GM18858 (cell line): ENCODE measurements around the gene DDO.
"Not testable (repeated sequence)": the region's sequence is repeated elsewhere in the genome, so short reads cannot be mapped to it uniquely, and the experiment has no call there.

ENCODE experiments used
- ATAC-seq: cut with Tn5 transposase; IDR thresholded peaks from one replicate; pipeline ENCODE4 v1.9.1; 2021; ENCODE audit not compliant: unreplicated experiment

Gene DDO

DNA sequence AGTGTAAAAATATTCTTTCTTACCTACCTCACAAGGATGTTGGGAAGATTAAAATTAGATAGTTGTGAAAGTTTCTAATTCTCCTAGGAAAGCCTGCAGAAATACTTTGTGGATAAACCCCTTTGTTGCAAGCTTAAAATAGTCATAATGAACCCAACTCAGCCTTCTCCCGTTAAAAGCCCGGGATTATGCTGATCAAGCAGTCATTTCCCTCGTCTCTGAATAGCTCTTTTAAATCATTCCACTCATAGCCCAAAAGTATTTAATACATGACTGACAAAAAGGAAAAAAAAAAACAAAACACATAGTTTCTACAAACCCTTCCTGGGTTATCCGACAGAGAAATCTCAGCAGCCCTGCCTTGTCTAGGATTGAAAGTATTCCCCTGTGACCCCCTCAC is 46.3 kb downstream of the DDO start:
- ATAC-seq, result no peak

DNA sequence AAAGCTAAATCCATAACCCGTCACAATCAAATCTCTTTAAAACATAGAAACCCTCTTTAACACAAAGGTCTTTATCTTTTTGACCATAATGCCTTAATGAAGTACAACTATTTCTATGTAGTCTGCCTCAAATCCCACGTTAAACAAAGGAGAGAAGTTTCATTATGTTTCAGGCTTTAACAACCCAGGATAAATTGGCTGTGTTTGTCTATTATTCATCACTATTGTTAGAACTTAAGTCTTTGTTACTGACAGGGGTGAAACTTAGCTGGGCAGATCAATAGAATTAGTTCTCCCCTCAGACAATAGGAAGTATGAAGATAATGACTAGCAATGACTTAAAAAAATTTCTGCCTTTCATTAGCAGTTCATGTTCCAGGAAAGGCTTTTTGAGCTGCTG is 47.1 kb downstream of the DDO start:
- no peak for ATAC-seq

DNA sequence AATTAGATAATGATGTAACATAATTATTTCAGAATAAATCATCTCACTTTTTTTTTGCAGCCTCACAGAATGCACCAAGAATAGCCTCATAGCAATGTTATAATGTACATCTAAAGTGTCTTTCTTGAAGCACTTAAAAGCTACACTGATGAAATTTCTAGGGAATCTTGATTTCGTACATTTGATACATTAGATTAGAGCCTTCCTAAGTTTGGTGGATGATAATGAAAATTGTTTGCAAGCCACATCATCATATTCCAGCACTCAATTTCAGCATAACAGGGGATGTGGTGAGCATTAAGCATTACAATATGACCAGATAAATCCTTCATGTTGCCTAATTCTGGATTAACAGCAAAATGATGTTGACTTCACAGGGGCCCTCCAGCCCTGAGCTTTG is 47.5 kb downstream of the DDO start:
- no peak for ATAC-seq

DNA sequence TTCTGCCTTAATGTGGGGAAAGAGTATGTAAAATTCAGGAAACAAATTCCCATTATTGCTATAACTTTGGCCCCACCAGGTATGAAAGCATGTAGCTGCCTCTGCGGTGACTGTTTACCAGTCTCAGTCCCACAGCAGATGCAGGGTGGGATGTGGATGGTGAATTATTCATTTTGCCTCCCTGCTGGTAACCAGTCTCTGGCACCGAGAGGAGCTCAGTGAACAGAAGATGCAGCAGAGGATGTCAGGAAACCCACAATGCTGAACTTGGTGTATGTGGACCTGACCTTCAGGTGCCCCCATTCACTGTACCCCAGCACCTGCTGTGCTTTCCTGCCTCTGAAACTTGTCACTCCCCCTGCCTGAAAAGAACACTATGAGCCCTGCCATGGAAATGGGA is 48.4 kb downstream of the DDO start:
- ATAC-seq, result no peak

DNA sequence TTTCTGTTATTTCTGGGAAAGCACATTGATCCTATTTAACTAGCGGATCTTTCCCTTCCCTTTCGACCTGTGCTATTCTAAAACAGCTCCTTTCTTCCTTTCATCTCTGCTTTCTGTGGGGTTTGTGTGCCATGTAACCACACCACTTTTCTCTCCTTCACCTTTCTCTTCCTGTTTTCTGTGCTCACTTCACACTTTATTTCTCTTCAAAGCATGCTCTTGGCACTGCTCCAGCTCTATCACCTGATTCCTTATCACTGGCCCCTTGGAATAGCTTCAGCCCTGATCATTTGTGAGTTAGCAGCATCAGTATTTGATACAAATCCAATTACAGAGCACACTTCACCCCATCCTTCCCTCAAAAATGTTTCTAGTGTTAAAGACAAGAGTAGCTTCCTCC is 49.1 kb downstream of the DDO start:
- no peak for ATAC-seq

DNA sequence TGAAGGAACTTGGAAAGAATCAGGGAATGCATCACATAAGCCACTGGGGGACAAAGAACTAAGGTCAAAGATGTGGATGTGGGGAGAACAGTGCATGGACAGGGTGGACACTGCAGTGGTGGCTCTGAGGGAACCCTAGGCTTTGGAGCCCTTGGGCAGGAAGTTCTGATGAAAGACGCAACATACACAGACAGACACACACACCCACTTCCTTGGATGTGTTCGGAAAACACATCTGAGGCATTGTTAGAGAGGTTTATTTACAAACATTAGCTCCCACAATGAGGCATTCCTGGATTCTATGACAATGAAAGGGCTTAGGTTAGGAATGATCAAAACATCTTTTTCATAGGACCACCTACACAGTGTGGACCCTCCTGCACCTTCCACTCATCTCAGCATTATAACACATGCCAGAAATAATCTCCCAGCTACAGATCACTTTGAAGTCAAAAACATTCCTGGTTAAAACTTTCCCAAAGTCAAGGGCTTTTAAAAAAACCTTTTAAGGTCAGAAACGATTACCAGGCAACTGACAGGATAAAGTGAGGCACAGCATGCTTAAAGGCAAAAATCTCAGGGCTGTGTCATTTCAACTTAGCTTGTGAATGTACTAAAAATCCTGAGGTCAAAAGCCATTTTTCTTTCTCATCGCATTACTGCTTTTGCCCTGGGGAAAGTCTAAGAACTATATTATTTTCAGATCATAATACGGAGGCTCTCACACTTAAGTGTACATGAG is 50.8 kb downstream of the DDO start:
- no peak for ATAC-seq

DNA sequence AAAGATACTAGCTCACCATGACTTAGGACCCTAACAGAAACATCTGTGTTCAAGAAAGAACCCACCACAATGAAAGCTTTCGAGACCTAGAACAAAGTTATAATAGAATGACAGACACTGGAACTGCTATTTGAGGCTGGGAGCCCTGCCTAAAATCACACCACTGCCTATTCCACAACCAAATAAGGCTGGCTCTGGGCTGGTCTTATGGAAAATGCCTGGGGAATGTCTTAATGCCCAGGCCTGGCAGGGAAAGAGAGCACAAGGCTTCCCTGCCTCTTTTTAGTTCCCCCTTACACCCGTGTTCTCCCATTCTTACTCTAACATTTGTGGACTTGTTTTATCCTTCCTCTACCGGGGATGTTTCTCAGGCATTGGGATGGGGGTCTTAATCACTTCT is 51.6 kb downstream of the DDO start:
- ATAC-seq, result no peak

DNA sequence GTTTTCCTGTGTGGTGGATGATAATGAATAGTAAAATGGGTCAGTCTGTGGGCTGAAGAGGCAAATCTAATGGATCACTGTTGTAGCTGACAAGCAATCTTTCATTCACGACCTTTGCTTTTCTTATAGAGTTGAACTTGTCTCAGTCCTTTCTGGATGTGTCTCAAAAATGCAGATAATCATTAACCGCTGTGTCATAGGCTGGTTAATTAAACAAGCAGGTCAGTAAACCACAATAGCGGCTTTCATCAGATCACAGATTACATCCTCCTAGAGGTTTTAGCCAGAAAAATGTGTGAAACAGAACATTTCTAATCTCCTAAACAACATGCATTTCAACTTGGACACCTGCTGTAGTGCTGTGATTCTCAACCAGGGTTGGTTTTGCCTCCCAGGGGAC is 54.7 kb downstream of the DDO start:
- ATAC-seq, result no peak

DNA sequence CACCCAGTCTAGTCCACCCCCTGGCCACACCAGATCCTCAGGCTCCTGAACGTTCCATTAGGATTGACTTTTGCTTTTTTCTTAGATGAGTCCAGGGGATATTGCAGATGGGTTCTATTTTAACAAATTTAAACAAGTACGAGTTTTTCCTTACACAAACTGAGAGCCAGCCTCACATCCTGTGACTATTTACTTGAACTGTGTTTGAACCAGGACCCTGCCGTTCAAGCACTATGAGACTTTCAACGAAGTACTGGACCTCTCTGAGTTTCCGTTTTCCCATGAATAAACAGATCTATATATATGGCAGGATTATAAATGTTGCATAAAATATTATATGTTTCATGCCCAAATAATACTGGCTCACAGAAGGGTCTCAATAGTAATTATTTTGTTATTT is 55.8 kb downstream of the DDO start:
- no peak for ATAC-seq

DNA sequence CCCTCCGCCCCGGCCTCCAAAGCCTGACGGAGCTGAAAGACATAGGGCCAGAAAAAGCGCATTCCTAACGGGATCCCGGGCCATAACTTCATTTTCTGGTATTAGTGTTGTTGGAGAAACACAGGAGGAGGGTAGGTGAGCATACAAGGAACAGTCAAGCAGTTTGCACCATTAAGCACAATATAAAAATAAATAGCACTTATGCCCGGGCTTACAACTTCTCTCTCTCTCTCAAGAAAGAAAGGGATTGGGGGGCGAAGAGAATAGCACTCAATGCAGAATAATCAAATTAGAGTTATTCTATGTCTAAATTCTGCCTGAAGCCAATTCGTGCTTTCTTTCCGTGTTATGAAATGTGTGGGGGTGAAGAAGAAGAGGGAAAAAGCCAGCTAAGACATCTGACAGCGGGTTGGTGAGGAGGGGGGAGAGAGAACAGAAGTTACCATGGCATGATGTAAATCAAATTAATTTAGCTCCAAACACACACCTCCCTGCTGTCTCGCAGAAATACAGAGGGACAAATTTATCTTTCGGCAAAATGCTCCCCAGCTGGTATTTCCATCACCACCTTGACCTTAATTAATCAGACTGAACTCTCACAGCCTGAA is 56.7 kb downstream of the DDO start:
- ATAC-seq, result no peak

DNA sequence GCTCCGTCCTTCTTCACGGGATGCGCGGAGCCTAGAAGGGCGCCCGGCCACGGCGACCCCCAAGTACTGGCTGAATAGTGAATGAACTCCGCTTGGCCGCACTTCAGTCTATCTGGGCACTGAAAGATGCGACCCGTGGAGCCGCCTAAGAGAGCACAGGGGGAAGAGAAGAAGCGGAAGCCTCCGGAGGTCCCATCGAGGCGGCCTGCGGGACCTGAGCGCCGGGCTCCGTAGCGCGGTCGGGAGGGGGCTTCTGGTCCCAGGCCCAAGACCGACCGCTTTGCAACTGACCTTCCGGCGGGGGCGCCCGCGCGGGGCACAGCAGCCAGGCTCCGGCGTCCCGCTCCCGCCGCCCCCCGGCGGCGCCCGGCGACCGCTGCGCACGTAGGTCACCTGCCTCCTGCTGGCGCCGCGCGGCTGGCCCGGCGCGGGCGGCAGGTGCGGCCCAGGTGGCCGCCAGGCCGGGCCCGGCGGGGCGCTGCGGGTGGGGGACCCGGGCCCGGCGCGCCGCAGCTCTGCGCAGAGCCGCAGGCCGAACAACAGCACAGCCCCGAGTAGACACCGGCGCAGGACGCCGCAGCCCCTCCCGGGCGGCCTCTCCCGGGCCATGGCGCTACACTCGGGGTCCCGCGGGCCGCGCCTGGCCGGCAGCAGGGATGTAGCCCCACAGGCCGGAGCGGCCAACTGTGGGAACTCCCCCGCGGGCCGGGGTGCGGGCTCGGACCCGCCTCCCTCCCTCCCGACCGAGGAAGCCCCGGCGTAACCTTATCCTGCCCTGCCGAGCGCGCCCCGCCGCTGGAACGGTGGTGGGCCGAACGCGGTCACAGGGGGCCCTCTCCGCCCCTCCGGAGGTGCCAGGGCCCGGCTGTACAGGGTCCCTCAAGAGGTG is 57.5 kb downstream of the DDO start, which contains the start of gene METTL24:
TSS of gene METTL24 (minus strand) at position 686 of the 889 bp plus-strand sequence. CDS start at position 609, 77 bp downstream.
- ATAC-seq, result no peak

DNA sequence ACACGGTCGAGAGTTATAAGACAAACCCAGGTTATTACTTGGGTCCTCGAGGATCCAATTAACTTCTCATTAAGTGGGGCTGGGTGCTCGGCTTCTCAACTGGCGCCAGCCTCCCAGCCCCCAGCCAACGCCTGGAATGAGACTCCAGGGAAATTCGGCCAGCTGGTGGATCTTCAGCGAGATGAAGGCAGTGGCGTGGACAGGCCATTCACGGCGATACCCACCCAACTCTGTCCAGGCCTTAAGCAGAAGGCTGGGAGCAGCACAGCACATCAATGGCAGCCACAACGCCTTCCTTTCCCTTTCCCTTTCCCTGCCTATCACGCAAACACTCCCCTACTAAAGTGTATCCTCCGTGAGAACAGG is 58.1 kb downstream of the DDO start:
- no peak for ATAC-seq

DNA sequence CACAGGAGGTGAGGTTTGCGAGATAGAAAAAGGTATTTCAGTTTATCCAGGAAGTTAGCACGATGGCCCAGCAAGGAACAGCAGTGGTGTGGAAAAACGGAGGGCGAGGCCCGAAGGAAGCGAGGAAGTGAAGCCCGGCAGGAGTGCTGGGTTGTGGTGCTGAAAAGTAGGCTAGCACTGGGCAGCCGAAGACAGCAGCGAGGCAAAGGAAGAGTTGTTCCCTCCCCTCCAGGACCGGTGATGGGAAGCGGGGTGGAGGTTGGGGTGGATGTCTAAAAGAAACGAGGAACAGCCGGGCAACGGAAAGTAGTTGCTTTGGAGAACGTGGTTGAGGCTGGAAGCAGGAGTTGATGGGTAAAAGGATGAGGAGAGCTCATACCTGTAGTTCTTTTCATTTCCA is 58.6 kb downstream of the DDO start:
- no peak for ATAC-seq

DNA sequence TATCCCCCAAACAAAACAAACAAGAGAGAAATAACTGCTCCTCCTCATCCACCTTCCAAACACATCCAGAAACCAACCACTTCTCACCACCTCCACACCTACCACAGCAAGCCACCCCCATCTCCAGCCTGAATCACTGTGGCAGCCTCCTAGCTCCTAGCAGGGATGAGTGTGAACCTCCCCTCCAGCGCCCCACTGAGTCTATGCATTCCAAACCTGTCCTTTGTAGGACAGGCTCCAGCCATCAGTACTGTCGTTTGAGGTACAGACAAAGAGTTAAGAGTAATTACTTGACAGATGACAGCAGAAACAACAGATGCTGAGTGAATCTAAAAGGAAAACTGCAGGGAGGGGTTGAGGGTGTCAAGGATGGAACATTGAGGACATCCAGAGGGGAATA is 59.6 kb downstream of the DDO start:
- ATAC-seq, result no peak

DNA sequence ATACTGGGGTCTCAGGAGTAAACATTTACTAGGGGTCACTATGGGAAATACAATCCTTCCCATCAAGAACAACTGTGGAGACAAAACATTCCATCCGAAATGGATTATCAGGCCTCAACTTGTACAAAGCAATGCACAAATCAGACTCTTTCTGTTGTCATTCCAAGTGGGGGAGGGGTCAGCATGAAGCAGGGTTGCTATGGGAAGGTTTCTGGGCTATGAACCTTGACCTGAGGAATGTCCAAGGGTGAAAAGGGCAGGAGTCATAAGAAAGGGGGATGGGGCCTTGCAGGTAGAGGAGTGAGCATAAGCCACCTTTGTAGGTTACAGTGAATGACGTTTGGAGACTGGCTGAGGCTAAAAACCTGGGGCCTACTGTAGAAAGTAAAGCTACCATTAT is 60.4 kb downstream of the DDO start:
- no peak for ATAC-seq

DNA sequence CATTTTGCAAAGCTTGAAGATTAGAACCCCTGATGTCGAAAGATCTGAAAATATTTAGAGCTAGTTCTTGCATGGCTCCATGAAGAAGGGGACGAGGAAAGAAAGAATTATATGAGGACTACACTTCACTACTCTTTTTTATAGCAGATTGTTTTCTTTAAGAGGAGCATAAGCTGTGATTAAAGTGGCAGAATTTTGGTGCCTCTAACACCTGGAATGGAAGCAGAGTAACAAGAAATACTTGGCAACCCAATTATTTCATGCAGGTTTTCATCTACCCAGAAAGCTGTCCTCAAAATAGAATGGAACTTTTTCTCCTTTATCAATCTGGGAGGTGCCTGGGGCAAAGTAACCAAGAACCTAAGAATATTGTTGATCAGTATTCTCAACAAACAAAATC is 61.2 kb downstream of the DDO start:
- no peak for ATAC-seq

DNA sequence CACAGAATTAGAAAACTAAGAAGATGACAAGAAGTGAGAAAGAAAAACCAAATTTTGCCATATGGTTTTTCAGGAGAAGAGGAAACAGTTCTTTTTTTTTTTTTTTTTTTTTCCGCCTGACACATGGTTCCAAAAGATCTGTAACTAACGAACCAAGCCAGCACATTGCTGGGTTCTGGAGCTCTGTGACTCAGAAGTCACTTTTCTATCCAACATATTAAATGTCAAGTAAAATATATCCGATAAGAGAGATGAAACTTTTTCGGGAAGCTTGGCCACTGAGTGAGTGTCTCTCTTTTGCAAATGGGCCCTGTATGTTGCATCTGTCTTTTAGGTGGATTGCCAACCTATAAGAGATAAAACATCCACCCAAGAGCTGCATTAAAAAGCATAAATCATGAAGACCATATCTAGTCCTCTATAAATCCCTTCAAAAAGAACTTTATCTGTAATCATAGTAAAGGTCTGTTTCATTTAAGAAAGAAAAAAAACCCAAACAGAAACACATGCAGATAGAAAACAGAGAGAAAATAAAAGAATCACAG is 61.8 kb downstream of the DDO start:
- no peak for ATAC-seq

DNA sequence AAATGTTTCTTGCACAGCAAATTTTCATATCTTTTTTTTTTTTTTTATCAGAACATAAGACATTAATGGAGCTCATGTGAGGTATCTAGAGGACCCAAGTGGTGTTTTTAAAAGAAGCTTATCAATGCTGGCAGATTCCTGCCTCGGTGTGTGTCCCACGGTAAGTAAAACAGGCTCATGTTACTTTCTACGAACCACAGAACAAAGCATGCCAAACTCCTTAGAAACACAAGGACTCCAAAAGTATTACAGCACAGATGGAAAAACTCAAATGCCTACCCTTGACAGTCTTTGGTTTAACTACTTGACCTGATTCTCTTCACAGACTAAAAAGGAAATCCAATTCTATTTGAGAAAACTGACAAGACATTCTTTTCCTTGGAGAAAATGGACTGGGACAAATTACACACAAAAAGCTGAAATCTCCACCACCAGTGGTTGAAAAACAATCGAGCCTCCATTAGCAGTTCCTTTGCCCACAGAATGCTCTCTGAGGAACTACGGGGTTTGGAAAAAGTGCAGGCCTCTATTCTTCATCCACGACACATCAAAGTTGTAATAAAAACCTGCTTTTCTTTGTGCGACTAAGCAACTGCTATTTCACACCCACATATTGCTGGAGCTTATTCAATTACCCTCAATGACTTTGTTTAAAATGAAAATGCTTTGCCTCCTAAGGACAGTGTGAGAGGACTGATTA is 62.7 kb downstream of the DDO start:
- ATAC-seq, result no peak

DNA sequence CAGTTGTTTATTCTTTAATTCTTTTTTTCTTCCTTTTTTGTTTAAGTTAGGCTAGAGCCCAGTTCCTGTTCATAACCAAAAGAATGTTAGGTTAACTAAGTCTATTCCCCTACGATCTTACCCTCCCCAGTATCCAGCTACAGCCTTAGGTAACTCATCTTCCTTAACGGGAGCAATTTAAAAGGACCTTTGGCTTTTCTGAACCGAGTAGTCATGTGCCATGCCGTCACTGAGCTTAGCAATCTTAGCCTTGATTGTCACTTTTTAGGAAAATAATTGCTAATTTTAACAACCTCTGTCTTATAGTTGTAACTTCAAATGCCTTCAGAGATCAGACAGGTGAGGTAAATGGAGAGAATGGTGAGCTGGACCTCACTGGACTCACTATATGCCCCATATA is 63.4 kb downstream of the DDO start:
- no peak for ATAC-seq

DNA sequence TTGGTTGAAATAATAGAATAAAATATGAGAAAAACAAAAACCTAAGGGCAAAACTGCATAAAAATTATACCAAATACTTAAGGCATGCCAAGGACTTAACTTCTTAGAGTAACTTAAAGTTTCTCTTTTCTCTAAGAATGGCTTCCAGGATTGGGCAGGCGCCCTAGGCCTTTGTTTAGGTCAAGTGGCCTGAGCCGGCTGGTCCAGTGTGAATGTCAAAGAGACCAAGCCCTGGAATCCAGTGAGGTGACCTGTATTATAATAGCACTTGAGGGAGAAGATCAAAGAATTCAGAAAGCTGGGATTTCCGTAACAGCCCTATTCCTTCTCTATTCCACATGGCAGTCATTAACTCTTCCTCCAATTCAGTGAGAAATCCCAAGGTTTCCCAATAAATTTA is 63.8 kb downstream of the DDO start:
- ATAC-seq, result no peak

DNA sequence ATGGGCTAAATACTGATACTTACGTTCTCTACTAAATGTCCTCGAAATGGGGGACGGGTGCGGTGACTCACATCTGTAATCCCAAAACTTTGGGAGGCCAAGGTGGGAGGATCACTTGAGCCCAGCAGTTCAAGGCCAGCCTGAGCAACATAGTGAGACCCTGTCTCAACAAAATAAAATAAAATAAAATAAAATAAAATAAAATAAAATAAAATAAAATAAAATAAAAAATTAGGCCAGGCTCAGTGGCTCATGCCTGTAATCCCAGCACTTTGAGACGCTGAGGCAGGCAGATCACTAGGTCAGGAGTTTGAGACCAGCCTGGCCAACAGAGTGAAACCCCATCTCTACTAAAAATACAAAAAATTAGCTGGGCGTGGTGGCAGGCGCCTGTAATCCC is 64.8 kb downstream of the DDO start:
- not testable (repeated sequence) for ATAC-seq
